Measurements from ENCODE around the gene NF2. TPM values are rescaled to one million over a fixed set of nuclear protein-coding genes. Genes with fewer than 3 reads are reported as not detected.

Gene NF2
- total and polyA plus RNA-seq, 2 of the 8 experiments (the other 6 are each of a cell fraction or from before 2014, with no cell fraction given), result 17.6 to 53.6 TPM

- no peak overlapping the region for H3K9ac ChIP-seq (replicated peaks in 1 of 4; ENCODE audit: extremely low read depth in 1 of 4, low read depth in 3 of 4, low read length in 3 of 4)
- H3K4me1 ChIP-seq (replicated peaks in 1 of 4; ENCODE audit: control insufficient read depth in 3 of 4, insufficient read depth in 4 of 4, low read length in 3 of 4), result peaks cover 1 to 38% (median 27%) of the 10 kb centered on the region in 4 experiments
- POLR2A ChIA-PET (ENCODE audit: partially characterized antibody), result interaction anchor here (1.0 to 1.1 kb wide), 2 partner anchors 30 to 75 kb away, joined by 3 read pairs; no protein-coding TSS in a partner anchor
- no peak overlapping the region for H2AK5ac ChIP-seq (ENCODE audit: low read depth, low read length)
- no peak overlapping the region for H4K91ac ChIP-seq (replicated peaks; ENCODE audit: insufficient read length, low read length)
- H4K5ac ChIP-seq (ENCODE audit: insufficient read length, low read depth, low read length), result no peak overlapping the region
- H2BK5ac ChIP-seq (ENCODE audit: low read depth, low read length), result 0 out of 2 replicates have a peak overlapping the region, but pooled peaks have one; percentile 9
- no peak overlapping the region for H4K8ac ChIP-seq (ENCODE audit: extremely low read depth, insufficient read depth, low read length)
- H3K79me2 ChIP-seq (ENCODE audit: control insufficient read depth in 1 of 2, insufficient read depth in 2 of 2, low read length in 2 of 2), result no peaks in the 10 kb centered on the region
- no peak overlapping the region for H2BK120ac ChIP-seq (replicated peaks; ENCODE audit: low read depth, low read length)
- no peak overlapping the region for H3K18ac ChIP-seq (ENCODE audit: extremely low read depth, low read length)
- H3K4ac ChIP-seq (replicated peaks; ENCODE audit: insufficient read length, low read depth, low read length), result no peak overlapping the region
- no peak overlapping the region for H2BK15ac ChIP-seq (ENCODE audit: low read length)
- peaks cover 0 to 5% of the 10 kb centered on the region in 2 experiments for H4K20me1 ChIP-seq (replicated peaks in 1 of 2; ENCODE audit: control insufficient read depth in 1 of 2, insufficient read depth in 2 of 2, low read length in 2 of 2)
- H3K36me3 ChIP-seq (ENCODE audit: control insufficient read depth in 2 of 4, insufficient read depth in 4 of 4, low read length in 3 of 4), result no peaks in the 10 kb centered on the region
- H3K9me3 ChIP-seq (ENCODE audit: insufficient read depth in 2 of 2, low read depth in 1 of 2, low read length in 1 of 2), result no peaks in the 10 kb centered on the region
- no peak for FAIRE-seq
- H3K4me2 ChIP-seq (ENCODE audit: insufficient read depth in 1 of 2, low read depth in 2 of 2, low read length in 2 of 2), result no peak overlapping the region
- no peak for DNase-seq (ENCODE audit: low read depth in 1 of 2, low spot score in 2 of 2)
- no peak overlapping the region for H2AFZ ChIP-seq (ENCODE audit: low read length)
- CTCF ChIA-PET (ENCODE audit: partially characterized antibody), result interaction anchor here (0.6 to 4.5 kb wide), 4 partner anchors 10 to 86 kb away, joined by 3 to 25 read pairs (median 10); no protein-coding TSS in a partner anchor
- H3K27me3 ChIP-seq (replicated peaks in 1 of 4; ENCODE audit: control insufficient read depth in 3 of 4, extremely low read depth in 1 of 4, insufficient read depth in 3 of 4, low read length in 3 of 4), result peaks cover 0 to 16% (median 9%) of the 10 kb centered on the region in 4 experiments; a peak in 3 of 7 replicates
- WGBS, 2 experiments (ENCODE audit: extremely low coverage in 1 of 2, insufficient coverage in 1 of 2, insufficient read length in 1 of 2, insufficient replicate concordance in 2 of 2, low coverage in 1 of 2, low lambda C conversion rate in 2 of 2, missing lambda C conversion rate in 1 of 2), result 89% methylated on average over 5 of the region's 5 CpGs; no CpG with 5 or more reads in 1 of the 2 experiments
- no peak overlapping the region for H3K56ac ChIP-seq (replicated peaks; ENCODE audit: insufficient read length, low read depth, low read length)
- H2BK20ac ChIP-seq (ENCODE audit: low read length), result no peak overlapping the region
- peaks cover 9% of the 10 kb centered on the region; the same call in 1 of the 2 replicates for H3K23me2 ChIP-seq (ENCODE audit: low read depth, low read length)
- no peaks in the 10 kb centered on the region for H3K79me1 ChIP-seq (ENCODE audit: low read depth, low read length)
- no peak overlapping the region for H3K4me3 ChIP-seq (ENCODE audit: extremely low read depth in 1 of 4, insufficient read depth in 2 of 4, low read depth in 3 of 4, low read length in 4 of 4)
- no peak overlapping the region for H3K14ac ChIP-seq (ENCODE audit: insufficient read length)
- H3K27ac ChIP-seq (ENCODE audit: low read depth, low read length), result no peak overlapping the region
- no peak overlapping the region for H3K23ac ChIP-seq (ENCODE audit: insufficient read length)
- H2BK12ac ChIP-seq (ENCODE audit: low read depth, low read length), result no peak overlapping the region
- no peak for TF ChIP-seq FOSL1 (IDR thresholded peaks at IDR 0.05; ENCODE audit: insufficient read depth, low read depth, low read length)
- TF ChIP-seq USF2 (IDR thresholded peaks at IDR 0.05; ENCODE audit: low read length), result no peak
- TF ChIP-seq NRF1 (IDR thresholded peaks at IDR 0.05; ENCODE audit: low read depth, low read length), result no peak
- TF ChIP-seq EZH2 (IDR thresholded peaks at IDR 0.05; ENCODE audit: low read depth, low read length, severe bottlenecking), result no peak
- TF ChIP-seq KDM4A (IDR thresholded peaks at IDR 0.05; ENCODE audit: low read depth, low read length, severe bottlenecking), result no peak
- no peak for TF ChIP-seq CTBP2 (IDR thresholded peaks at IDR 0.05; ENCODE audit: borderline replicate concordance, insufficient read depth, insufficient read length, low read length)
- TF ChIP-seq CTCF (IDR thresholded peaks at IDR 0.05; ENCODE audit: control extremely low read depth in 1 of 3, insufficient read depth in 1 of 3, low read depth in 1 of 3, low read length in 3 of 3), result no peak
- no peak for TF ChIP-seq SP1 (IDR thresholded peaks at IDR 0.05; ENCODE audit: low read depth, low read length)
- TF ChIP-seq POU5F1 (IDR thresholded peaks at IDR 0.05; ENCODE audit: low read depth, low read length), result no peak
- TF ChIP-seq CREB1 (IDR thresholded peaks at IDR 0.05), result no peak
Measured at GRCh38 chr22:29707471-29707870, 104.0 kb downstream of the NF2 start.
